Ecto neural progenitor cell (in vitro differentiated cells): Measurements from ENCODE around the gene PIGX.

Experiments
- DNase-seq: peaks from one replicate; pipeline ENCODE4 v3.0.0-alpha.2; 2018; ENCODE audit warnings: low spot score

The PIGX gene

GRCh38 chr3:196757876-196758739 lies 45.9 kb downstream of the PIGX start:
- DNase-seq, result no peak

GRCh38 chr3:196763179-196763578 lies 51.0 kb downstream of the PIGX start:
- no peak for DNase-seq

- DNase-seq, result no peak
Measured at GRCh38 chr3:196765454-196765853, 53.3 kb downstream of the PIGX start.

GRCh38 chr3:196771067-196771466 lies 58.9 kb downstream of the PIGX start:
- no peak for DNase-seq

GRCh38 chr3:196772102-196772501 lies 59.9 kb downstream of the PIGX start:
- no peak for DNase-seq

- DNase-seq, result no peak
Measured at GRCh38 chr3:196772897-196773296, 60.7 kb downstream of the PIGX start.

GRCh38 chr3:196774191-196774820 lies 62.1 kb downstream of the PIGX start:
- DNase-seq, result no peak

- no peak for DNase-seq
Measured at GRCh38 chr3:196774848-196775422, 62.8 kb downstream of the PIGX start.

- DNase-seq, result no peak
Measured at GRCh38 chr3:196775938-196776337, 63.8 kb downstream of the PIGX start.

GRCh38 chr3:196777836-196778235 lies 65.7 kb downstream of the PIGX start:
- no peak for DNase-seq

GRCh38 chr3:196778755-196779154 lies 66.6 kb downstream of the PIGX start:
- DNase-seq, result no peak

- DNase-seq, result no peak
Measured at GRCh38 chr3:196782511-196782910, 70.3 kb downstream of the PIGX start.
